ENCODE results near the gene C1orf167. TPM values are rescaled to one million over a fixed set of nuclear protein-coding genes. Genes with fewer than 3 reads are reported as not detected.

The C1orf167 gene
- total RNA-seq, 1 donor from 2014 or later = not detected

DNA sequence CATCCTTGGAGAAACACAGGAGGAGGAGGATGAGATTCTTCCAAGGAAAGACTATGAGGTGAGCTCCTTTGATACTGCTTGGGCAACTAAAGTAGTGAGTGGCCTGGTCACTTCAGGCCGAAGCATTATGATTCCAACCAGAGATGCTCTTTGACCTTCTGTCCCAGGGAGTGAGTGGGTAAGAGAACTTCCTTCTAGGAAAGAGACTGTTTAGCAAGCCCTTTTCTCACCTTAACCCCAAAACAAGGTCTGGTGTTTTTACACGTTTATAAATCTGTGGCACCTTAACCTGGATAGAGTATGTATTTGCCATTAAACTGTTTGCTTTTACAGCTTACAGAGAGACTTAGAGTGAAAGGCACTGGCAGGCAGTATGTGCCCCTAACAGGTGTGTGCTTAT lies 45.1 kb downstream of the C1orf167 start:
- Histone ChIP-seq H3K4me3 (ENCODE audit: low read depth, low read length) (peak overlapping the region; percentile 61), H3K27me3 (ENCODE audit: control insufficient read depth, insufficient read depth, low read length) (no peaks in the 10 kb centered on the region), H3K36me3 (ENCODE audit: control insufficient read depth, insufficient read depth, low read length) (peaks cover 1% of the 10 kb centered on the region)
- no peak for DNase-seq (ENCODE audit: low read depth)
- TF ChIP-seq, protein P1, sequence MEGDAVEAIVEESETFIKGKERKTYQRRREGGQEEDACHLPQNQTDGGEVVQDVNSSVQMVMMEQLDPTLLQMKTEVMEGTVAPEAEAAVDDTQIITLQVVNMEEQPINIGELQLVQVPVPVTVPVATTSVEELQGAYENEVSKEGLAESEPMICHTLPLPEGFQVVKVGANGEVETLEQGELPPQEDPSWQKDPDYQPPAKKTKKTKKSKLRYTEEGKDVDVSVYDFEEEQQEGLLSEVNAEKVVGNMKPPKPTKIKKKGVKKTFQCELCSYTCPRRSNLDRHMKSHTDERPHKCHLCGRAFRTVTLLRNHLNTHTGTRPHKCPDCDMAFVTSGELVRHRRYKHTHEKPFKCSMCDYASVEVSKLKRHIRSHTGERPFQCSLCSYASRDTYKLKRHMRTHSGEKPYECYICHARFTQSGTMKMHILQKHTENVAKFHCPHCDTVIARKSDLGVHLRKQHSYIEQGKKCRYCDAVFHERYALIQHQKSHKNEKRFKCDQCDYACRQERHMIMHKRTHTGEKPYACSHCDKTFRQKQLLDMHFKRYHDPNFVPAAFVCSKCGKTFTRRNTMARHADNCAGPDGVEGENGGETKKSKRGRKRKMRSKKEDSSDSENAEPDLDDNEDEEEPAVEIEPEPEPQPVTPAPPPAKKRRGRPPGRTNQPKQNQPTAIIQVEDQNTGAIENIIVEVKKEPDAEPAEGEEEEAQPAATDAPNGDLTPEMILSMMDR (IDR thresholded peaks at IDR 0.05; ENCODE audit: insufficient read depth, low read length, poor library complexity, severe bottlenecking) = no peak

DNA sequence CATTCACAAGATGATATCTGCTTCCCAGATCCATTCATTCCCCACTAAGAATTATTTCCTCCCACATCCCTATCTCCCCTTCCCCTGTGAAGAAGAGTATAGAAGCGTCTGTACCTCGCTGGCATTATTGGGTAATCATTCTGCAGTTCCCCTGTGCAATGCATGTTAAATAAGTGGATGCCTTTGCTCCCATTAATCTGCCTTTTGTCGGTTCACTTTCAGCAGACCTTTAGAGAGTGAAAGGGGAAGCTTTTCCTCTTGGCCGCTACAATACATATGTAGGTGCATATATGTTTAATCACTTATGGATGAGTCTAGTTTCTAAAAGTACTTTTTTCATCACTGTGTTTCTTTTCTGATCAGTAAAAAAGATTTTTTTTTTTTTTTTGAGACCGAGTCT lies 51.0 kb downstream of the C1orf167 start:
- Histone ChIP-seq H3K36me3 (ENCODE audit: control insufficient read depth, insufficient read depth, low read length) (peaks cover 1% of the 10 kb centered on the region), H3K4me3 (ENCODE audit: low read depth, low read length) (no peak overlapping the region), H3K27me3 (ENCODE audit: control insufficient read depth, insufficient read depth, low read length) (no peaks in the 10 kb centered on the region)
- DNase-seq (ENCODE audit: low read depth) = no peak
- TF ChIP-seq, protein P1 (IDR thresholded peaks at IDR 0.05; ENCODE audit: insufficient read depth, low read length, poor library complexity, severe bottlenecking) = no peak

DNA sequence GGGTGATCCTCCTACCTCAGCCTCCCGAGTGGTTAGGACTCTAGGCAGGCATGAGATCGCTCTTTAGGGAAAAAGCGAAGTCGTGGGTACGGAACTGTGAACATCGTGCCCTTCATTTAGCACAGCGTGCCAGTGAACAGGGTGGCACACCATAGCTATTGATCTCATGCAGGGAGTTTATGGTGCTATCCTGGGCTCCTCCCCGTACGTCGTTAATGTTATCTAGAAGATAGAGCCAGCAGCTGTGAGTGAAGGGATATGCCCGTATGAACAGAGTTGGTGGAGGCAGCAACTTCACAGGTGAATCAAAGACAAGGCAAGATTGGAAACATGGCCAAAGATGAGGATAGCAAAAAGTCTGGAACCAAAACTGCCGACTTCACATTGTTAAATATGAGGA lies 55.2 kb downstream of the C1orf167 start:
- peaks cover 1% of the 10 kb centered on the region for H3K36me3 ChIP-seq (ENCODE audit: control insufficient read depth, insufficient read depth, low read length)
- no peak for DNase-seq (ENCODE audit: low read depth)
- TF ChIP-seq, protein P1 (IDR thresholded peaks at IDR 0.05; ENCODE audit: insufficient read depth, low read length, poor library complexity, severe bottlenecking) = no peak
- no peaks in the 10 kb centered on the region for H3K27me3 ChIP-seq (ENCODE audit: control insufficient read depth, insufficient read depth, low read length)
- H3K4me3 ChIP-seq (ENCODE audit: low read depth, low read length) = no peak overlapping the region

DNA sequence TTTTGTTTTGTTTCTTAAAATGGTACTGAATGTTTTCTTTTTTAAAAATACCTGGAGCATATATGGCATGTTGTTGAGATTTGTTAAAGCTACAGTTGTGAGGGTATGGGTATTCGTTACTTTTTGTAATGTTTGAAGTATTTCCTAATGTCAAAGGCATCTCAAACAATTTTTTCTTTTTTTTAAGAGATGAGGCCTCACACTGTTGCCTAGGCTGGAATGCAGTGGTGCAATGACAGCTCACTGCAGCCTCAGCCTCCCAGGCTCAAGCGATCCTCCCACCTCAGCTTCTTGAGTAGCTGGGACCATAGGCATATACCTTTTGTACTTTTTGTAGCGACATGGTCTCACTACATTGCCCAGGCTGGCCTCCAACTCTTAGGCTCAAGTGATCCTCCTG lies 60.1 kb downstream of the C1orf167 start:
- Histone ChIP-seq H3K27me3 (ENCODE audit: control insufficient read depth, insufficient read depth, low read length) (no peaks in the 10 kb centered on the region), H3K36me3 (ENCODE audit: control insufficient read depth, insufficient read depth, low read length) (peaks cover 2% of the 10 kb centered on the region), H3K4me3 (ENCODE audit: low read depth, low read length) (no peak overlapping the region)
- TF ChIP-seq, protein P1 (IDR thresholded peaks at IDR 0.05; ENCODE audit: insufficient read depth, low read length, poor library complexity, severe bottlenecking) = no peak
- no peak for DNase-seq (ENCODE audit: low read depth)

DNA sequence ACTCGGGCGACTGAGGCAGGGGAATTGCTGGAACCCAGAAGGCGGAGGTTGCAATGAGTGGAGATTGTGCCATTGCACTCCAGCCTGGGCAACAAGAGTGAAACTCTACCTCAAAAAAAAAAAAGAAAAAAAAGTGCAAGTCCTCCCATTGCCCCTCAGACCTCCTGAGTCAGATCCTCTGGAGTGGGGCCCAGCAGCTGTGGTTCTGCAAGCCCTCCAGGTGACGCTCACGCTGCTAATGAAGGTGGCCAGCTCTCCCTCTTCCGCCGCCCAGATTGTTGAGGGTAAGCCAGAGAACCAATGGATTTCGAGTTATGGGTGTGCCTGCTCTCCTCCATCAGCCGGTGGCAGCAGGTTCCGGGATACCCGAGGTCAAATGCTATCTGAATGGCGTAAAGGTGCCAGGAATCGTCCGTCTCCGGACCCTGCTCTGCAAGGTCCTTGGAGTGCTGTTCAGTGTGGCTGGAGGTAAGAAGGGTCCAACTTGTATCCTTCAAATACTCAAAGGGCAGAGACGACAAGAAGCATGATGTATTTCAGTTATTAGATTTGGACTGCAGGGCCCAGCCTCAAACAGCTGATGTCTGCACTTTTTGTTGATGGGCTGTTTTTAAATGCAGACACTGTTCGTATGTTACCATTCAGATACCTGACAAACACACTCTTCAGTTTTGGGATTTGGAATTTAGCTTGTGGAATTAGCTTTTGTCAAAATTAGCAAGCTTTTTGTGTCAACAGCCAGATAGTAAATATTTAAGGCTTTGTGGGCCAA lies 61.6 kb downstream of the C1orf167 start:
- TF ChIP-seq, protein P1 (IDR thresholded peaks at IDR 0.05; ENCODE audit: insufficient read depth, low read length, poor library complexity, severe bottlenecking) = no peak
- Histone ChIP-seq H3K27me3 (ENCODE audit: control insufficient read depth, insufficient read depth, low read length) (no peaks in the 10 kb centered on the region), H3K4me3 (ENCODE audit: low read depth, low read length) (no peak overlapping the region), H3K36me3 (ENCODE audit: control insufficient read depth, insufficient read depth, low read length) (peaks cover 6% of the 10 kb centered on the region)
- DNase-seq (ENCODE audit: low read depth) = no peak

DNA sequence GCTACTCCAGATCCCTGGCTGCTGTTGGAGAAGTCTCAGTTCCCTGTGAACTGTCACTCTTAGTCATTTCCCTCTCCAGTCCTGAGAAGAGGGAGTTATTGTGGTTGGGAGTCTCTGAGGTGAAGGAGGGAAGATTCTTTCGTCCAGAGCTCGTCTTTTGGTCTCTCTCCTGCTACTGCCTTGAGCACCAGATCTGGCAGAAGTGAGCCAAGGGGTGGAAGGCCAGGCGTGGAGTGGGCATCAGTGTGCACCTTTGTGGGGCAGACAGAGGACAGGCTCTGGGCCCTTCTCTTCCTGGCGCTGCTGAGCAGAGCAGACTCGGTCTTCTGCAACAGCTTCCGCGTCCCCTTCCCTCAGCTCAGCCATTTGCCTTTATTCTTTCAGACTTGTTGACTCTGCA lies 63.1 kb downstream of the C1orf167 start:
- Histone ChIP-seq H3K36me3 (ENCODE audit: control insufficient read depth, insufficient read depth, low read length) (peaks cover 6% of the 10 kb centered on the region), H3K27me3 (ENCODE audit: control insufficient read depth, insufficient read depth, low read length) (no peaks in the 10 kb centered on the region), H3K4me3 (ENCODE audit: low read depth, low read length) (no peak overlapping the region)
- no peak for DNase-seq (ENCODE audit: low read depth)
- TF ChIP-seq, protein P1 (IDR thresholded peaks at IDR 0.05; ENCODE audit: insufficient read depth, low read length, poor library complexity, severe bottlenecking) = no peak

Measured in kidney epithelial cell (primary cell).